HG03460 (cell line): Measurements from ENCODE around the gene RNF214.
"Not testable (repeated sequence)": the region's sequence is repeated elsewhere in the genome, so short reads cannot be mapped to it uniquely, and the experiment has no call there.

Experiments used
- ATAC-seq: cut with Tn5 transposase; IDR thresholded peaks from one replicate; pipeline ENCODE4 v1.9.1; 2021; ENCODE audit not compliant: unreplicated experiment

The RNF214 gene

DNA sequence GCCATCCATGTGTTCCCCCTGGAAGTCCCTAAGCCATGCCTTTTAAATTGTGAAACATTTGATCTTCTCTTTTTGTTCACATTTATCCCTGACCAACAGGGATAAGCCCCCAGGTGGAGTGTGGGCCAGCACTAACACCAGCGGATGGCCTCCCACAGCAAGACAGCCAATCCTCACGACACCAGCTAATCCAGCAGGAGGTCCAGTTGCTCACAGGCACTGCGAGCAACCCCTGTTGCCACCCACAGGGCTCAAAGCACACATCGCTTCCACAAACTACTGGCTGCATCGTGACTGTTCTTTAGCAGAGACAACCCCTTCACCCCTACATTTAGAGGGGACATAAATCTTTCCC, 2.6 kb upstream of the RNF214 start:
- ATAC-seq: no peak

DNA sequence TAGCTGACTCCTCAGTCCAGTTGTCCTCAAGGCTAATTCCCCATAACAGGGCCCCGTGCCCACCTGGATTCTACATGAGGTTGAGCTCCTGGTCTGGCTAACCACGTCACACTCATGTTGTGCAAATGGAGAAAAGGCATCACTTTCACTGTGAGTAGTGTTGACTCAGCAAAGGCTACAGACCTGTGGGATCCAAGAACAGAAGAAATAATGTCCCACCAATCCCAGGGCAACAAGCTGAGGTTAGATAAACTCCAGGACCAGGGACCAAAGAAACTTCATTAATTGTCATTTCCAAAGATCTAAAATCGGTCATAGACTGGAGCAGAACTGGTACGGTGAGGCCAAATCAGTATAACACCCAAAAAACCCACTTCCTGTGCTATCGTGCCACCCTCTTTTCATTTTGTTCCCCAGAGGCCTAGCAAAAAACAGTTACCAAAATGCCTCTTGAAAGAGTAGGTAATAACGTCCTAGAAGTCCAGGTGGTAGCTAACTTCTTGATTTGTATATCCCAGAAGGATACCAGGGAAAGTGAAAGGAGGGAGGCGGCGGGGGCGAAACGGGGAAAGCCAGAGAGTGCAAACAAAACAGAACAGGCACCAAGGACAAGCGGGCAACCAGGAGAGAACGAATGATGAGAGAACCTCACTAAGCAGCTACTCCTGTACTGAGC, 2.0 kb upstream of the RNF214 start:
- ATAC-seq: no peak

DNA sequence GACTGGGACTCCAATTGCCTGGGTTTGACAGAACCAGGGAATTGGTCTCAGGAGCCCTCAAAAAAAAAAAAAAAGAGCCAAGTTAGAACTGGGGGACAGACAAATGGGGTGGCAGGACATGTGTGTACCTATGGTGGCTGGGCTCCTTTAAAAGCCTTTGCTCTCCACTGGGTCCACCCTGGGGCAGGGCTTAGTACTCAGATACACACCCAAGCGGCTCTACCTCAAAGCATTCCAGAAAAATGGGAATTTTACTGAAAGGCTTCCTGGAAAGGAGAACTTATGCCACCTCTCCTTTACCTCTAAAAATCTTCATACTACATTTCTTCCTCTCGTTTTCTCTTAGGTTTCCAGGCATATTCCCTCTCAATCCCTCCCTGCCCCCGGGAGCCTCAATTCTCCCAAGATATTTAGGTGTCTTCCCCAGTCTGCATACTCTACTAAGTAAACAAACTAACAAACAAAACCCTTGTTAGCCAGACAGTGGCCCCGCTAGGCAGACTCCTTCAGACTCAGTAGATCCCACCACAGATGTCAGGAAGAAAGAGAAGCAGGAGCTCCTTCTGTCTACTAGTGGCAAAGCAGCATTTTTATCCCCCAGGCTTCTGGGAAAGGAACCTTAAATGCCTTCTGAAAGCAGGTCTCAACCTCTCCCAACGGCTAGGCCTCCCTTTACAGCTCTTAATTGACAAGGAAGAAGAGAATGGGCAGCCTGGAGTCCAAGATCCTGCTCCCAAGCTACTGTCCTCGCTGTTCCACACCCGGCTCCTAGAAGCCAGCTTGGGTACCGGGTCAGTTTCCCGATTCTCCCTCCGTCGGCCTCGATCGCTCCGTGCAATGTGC, 1.3 kb upstream of the RNF214 start:
- ATAC-seq: no peak

DNA sequence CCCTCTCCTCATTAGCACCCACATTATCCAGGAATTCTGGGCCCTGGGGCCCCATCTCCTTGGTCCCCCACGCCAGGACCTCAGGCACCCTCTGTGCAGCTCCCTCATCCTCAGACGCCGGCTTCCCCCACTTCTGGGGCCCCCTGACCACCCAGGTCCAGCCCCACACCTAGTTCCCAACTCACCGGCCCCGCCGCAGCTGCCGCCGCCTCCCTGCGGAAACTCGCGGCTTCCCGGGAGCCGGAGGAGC, 704 bp upstream of the RNF214 start, which contains the start of gene PCSK7:
Gene PCSK7, minus strand, starts transcription at position 232 of the 250 bp plus-strand sequence. CDS start 2,229 bp downstream, outside the sequence.
- ATAC-seq: no peak

DNA sequence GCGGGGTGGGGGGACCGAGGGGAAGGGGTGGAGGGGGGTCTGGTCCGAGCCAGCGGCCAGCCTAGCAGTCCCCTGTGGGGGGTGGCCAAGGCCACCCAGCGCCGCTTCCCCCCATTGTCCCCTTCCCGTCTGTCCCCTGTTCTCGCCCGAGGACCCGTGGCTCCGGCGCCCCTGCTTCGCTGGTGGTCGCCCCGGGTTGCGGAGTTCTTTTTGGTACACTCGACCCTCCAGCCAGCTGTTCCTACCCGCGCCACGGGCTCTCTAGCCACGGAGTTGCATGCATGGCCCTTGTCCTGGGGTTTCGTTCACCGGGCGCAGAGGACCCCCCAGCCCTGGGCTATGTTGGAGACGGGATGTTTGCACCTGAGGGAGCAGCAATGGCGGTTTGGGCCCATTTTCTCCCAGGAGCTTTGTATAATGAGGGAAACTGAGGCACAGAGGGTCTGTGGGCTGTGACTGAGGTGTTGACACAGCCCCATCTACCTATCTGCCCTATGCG, 489 bp downstream of the RNF214 start:
- no peak for ATAC-seq

DNA sequence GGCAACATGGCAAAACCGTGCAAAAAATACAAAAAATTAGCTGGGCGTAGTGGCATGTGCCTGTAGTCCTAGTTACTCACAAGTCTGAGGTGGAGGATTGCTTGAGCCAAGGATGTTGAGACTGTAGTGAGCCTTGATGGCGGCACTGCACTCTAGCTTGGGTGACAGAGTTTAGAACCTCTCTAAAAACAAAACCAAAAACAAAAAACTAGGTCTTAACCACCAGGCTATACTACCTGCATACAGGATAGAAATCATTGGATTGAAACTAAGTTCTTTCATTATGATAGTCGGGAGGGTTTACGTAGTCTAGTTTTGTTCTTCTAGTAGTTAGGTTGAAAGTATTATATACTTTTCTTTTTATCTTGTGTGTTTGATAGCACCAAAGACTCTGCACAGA, 5.8 kb downstream of the RNF214 start:
- no peak for ATAC-seq

DNA sequence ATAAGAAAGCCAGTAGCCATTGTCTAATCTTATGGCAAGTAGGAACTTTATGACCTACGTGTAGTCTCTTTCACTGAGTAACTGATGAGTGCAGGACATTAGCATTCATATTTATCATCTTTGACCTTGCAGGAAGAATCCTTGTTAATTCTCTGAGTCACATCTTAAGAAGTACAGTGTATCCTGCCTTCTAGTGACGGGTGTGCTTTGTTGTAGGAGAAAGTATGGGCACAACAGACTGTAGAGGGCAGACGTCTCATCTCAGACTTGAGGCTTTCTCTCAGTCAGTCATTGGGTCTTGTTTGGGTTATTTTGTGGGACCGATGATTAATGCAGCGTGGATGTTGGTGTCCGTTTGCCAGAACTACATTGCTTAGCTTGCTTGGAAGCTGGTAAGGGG, 6.8 kb downstream of the RNF214 start:
- no peak for ATAC-seq

DNA sequence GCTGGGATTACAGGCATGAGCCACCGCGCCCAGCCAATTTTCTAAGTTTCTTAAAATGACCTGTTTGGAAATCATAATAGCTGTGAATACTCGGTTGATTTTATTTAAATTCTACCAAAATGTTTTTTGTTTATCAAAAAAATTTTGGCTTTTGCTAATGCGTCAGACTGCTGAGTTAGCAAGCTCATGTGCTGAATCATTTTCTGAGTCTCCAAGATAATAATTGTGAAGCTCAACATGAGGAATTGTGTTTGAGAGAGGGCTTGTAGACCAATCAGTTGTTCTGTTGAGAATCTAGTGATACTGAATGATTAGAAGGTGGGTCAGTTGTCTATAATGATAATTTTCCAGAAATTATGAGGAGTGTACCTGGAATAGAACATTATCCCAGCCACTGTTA, 15.9 kb downstream of the RNF214 start:
- ATAC-seq: no peak

DNA sequence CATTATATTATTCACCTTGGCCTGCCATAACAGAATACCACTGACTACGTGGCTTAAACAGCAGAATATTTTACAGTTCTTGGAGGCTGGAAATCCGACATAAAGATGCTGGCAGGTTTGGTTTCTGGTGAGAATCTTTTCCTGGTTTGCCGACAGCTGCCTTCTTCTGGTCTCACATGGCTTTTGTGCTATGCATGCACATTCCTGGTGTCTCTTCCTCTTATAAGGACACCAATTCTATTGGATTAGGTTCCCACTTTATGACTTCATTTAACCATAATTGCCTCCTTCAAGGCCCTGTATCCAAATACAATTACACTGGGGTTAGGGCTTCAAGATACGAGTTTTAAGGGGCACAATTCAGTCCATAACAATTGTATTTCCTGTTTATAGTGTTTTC, 17.1 kb downstream of the RNF214 start:
- no peak for ATAC-seq

DNA sequence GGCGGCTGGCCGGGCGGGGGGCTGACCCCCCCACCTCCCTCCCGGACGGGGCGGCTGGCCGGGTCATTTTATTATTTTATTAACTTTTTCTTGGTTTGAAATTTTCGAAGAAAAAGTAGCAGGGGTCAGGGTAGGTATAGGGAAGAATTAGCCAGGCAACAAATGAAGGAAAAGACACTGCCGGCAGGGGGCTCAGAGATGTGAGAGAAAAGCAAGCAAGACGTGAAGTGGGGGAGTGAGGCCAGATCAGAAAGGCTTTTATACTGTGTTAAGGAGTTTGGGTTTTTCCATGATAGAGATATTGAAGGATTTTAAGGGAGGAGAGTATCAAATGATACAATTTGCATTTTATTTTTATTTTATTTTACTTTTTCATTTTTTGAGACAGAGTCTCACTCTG, 19.0 kb downstream of the RNF214 start:
- ATAC-seq: no peak

DNA sequence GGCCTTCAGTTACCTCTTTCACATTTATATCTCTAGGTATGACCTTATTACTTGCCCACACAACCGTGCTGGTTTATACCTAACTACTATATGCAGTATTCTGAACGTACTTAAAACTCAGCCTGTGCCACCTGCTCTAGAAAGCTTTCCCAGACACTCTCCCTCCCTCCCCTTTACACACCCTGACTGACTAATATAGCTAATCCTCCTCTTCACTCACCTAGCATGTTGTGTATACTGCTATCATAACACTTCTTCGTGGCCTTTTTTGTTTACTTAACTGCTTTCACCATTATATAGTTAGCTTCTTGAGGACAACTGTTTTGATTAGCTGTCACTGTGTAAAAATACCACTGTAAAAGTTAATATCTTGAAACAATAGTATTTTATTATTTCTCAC, 23.5 kb downstream of the RNF214 start:
- ATAC-seq: no peak

DNA sequence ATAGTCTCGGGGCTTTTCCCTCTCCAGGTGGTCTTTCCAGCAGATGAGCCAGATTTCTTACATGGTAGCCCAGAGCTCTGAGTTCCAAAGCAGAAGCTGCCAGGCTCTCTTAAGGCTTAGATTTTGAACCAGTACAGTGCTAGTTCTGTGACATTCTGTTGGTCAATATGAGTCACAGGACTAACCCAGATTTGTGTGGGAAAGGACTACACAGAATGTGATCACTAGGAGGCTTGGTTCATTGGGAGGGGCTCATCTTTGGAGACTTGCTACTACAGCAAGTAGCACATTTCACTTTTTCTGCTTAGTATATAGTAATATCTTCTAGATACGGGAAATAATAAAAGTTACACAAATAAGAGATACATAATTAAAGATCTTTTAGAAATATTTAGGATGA, 24.1 kb downstream of the RNF214 start:
- no peak for ATAC-seq

DNA sequence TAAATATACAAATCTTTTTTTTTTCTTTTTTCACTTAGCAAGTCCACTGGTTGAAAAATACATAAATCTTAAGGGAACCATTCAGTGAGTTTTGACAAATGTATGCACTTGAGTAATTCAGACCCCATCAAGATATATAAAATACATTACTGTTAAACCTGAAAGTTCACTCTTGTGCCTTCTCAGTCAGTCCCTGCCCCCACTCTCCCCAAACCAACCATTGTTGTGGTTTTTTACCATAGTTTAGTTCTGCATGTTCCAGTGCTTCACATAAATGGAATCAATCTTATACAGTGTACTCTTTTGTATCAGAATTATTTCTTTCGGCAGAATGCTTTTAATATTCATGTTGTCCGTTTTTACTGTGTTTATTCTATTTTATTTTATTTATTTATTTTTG, 26.1 kb downstream of the RNF214 start:
- ATAC-seq: no peak

DNA sequence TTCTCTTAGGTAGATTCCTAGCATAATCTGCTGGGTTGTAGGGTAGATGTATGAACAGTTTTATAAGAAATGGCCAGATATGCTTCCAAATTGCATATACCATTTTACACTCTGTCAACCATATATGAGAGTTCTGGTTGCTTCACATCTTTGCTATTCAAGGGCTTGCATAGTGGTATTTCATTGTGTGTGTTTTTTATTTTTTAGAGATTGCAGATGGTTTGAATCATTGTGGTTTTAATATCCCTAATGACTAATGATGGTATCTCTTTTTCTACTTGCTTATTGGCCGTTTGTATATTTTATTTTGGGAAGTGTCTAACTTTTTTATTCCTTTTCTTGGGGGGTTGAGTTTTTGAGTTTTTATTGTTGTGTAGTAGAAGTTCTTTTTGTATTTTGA, 26.9 kb downstream of the RNF214 start:
- no peak for ATAC-seq

DNA sequence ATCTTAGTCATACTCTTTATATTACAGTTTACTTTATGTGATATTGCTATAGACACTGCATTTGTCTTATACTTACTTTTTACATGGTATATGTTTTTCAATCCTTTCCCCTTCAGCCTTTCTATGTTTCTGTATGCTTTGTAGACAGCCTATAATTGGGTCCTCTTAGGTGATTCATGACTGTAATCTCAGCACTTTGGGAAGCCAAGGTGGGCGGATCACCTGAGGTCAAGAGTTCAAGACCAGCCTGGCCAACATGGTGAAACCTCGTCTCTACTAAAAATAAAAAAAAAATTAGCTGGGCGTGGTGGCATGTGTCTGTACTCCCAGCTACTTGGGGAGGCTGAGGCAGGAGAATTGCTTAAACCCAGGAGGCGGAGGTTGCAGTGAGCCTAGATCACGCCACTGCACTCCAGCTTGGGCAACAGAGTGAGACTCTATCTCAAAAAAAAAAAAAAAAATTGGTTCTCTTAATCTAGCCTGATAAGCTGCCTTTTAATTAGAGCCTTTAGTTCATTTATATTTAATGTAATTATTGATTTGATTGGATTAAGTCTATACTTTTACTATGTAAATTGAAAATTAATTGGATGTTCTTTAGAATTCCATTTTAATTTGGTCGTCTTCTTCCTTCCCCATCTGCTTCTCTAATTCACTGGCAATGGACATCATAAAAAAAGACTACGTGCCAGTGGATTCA, 32.3 kb downstream of the RNF214 start:
- ATAC-seq: not testable (repeated sequence)

DNA sequence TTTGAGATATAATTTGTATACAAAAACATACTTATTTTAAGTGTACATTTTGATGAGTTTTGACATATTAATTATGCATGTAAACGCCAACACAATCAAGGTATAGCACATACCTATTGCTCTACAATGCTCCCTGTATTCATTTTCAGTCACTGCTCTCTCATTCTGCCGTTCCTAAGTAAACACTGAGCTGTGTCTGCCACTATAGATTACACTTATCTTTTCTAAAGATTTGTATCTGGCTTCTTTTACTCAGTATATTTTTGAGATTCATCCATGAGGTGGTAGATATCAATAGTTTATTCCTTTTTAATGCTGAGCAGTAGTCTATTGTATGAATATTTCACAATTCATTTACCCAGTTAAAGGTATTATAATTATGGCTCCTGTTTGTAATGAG, 33.3 kb downstream of the RNF214 start:
- no peak for ATAC-seq

DNA sequence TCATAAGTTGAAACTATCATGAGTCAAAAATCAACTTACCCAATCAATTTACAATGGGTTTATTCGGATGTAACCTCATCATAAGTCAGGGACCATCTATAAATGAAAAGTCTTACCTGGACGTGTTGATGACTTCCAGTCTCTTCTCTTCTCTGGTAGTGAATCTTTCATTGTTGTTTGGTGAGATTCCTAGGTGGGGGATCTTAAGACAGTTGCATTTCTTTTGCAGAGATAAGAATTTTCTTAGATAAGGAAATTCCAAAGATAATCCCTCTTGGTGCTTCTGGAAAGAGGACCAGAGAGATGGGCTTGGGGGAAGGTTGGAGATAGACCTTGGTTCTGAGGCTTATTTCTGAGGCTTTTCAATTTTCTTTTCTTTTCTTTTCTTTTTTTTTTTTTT, 37.4 kb downstream of the RNF214 start:
- no peak for ATAC-seq

DNA sequence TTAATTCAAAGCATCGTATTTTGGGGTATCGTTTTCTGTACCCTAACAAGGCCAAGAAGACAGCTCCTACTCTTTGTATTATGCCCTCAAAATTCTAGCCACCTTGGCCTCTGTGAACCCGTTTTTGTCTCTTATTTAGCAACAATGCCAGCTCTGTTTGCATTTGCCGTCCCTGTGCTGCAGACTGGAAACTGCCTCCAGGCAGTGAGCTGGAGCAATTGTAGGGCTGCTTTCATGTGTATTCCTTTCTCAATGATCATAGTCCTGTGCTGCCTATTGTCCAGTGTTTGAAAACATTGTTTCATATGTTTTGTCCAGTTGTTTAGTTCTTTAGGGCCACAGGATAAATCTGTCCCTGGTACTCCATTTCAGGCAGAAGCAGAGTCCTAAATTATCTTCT, 38.7 kb downstream of the RNF214 start:
- no peak for ATAC-seq

DNA sequence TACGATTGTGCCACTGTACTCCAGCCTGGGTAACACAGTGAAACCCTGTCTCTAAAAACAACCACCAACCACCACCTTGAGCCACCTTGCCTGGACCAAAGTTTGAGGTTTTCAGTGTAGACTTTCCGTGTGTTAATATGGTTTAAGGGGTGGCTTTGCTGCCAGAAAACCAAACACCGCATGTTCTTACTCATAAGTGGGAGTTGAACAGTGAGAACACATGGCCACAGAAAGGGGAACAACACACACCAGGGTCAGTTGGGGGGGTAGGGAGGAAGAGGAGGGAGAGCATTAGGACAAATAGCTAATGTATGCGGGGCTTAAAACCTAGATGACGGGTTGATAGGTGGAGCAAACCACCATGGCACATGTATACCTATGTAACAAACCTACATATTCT, 39.7 kb downstream of the RNF214 start:
- not testable (repeated sequence) for ATAC-seq

DNA sequence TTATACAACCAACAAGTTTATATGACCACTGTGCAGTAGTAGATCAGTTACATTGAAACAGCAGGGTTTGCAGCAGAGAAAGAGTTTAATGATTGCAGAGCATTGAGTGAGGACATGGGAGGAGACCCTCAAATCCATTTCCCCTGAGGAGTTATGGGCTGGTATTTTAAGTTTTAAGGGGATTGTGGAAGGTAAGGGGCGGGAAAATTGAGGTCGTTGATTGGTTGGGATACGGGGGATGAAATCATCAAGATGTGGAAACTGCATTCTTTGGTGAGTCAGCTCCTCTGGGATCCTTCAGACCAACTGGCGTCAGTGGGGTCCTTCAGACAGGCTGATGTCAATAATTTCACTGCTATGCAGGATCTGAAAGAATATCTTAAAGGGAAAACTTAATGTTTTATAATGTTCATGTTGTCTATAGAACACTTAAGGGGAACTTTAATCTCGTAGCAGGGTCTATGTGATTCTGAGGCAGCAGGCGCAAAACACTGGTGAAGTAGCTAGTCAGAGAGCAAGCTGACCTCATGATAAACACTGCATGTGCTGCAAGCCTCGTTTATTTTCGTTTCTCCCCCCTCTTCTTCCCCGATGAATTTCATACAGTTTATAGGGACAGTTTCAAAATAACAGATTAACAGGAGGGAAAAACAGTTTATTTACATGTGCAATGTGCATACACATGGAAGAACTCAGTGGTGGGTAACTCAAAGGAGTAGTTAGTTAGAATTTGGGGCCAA, 41.2 kb downstream of the RNF214 start:
- no peak for ATAC-seq

DNA sequence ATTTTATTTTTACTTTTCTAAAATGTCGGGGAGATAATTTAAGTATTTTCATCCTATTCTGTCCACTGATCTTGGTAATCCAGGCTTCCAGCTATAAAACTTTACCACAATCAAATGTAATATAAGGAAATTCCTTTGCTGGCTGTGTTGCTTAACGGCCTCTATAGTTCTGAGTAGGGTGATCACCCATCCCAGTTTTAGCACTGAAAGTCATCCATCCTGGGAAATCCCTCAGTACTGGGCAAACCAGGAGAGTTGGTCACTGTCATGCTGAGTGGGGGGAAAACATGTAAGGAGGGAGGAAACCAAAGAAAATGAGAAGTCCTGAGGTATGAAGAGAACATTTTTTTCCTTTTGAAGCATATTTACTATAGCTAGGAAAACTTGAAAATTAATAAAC, 45.9 kb downstream of the RNF214 start:
- no peak for ATAC-seq
